NCI-H82 treated with DMSO at 0.1 percent for 48 hours (cell line): ENCODE measurements around the gene MPHOSPH10.
A peak's percentile ranks its signal among the peaks of the same experiment; 100 is the strongest.
"Not testable (repeated sequence)": the region's sequence is repeated elsewhere in the genome, so short reads cannot be mapped to it uniquely, and the experiment has no call there.

Experiments used
- DNase-seq: peaks from one replicate; lab custom pipeline; 2025; ENCODE audit not compliant: unreplicated experiment; lab: John Stamatoyannopoulos, UW

Gene MPHOSPH10

GRCh38 chr2:71130152-71130904 lies at the start of gene MPHOSPH10, which contains the start of gene MCEE:
Gene MPHOSPH10, plus strand, starts transcription at chr2:71130634. Its CDS starts 32 bp downstream, at chr2:71130666.
Gene MCEE, minus strand, starts transcription at chr2:71130229. Its CDS starts 10 bp downstream, at chr2:71130219.
- DNase-seq: peak; percentile 79

GRCh38 chr2:71082402-71083252 lies 47.8 kb upstream of the MPHOSPH10 start:
- no peak for DNase-seq

- not testable (repeated sequence) for DNase-seq
Measured at GRCh38 chr2:71083297-71083696, 47.1 kb upstream of the MPHOSPH10 start.

- DNase-seq: not testable (repeated sequence)
Measured at GRCh38 chr2:71083752-71084312, 46.6 kb upstream of the MPHOSPH10 start.

GRCh38 chr2:71085325-71086003 lies 45.0 kb upstream of the MPHOSPH10 start:
- DNase-seq: peak; percentile 60

GRCh38 chr2:71089475-71089874 lies 41.0 kb upstream of the MPHOSPH10 start:
- not testable (repeated sequence) for DNase-seq

GRCh38 chr2:71091808-71092207 lies 38.6 kb upstream of the MPHOSPH10 start:
- DNase-seq: not testable (repeated sequence)

GRCh38 chr2:71092491-71093260 lies 37.8 kb upstream of the MPHOSPH10 start:
- DNase-seq: not testable (repeated sequence)

- DNase-seq: peak; percentile 60
Measured at GRCh38 chr2:71100195-71100964, 30.1 kb upstream of the MPHOSPH10 start.

- DNase-seq: no peak
Measured at GRCh38 chr2:71101656-71102055, 28.8 kb upstream of the MPHOSPH10 start.

- no peak for DNase-seq
Measured at GRCh38 chr2:71102981-71103681, 27.3 kb upstream of the MPHOSPH10 start.

GRCh38 chr2:71103809-71104208 lies 26.6 kb upstream of the MPHOSPH10 start:
- no peak for DNase-seq

- not testable (repeated sequence) for DNase-seq
Measured at GRCh38 chr2:71106463-71106862, 24.0 kb upstream of the MPHOSPH10 start.

GRCh38 chr2:71108091-71108490 lies 22.3 kb upstream of the MPHOSPH10 start:
- no peak for DNase-seq

GRCh38 chr2:71113843-71114242 lies 16.6 kb upstream of the MPHOSPH10 start:
- DNase-seq: no peak

- no peak for DNase-seq
Measured at GRCh38 chr2:71117063-71117462, 13.4 kb upstream of the MPHOSPH10 start.

GRCh38 chr2:71120195-71120594 lies 10.2 kb upstream of the MPHOSPH10 start:
- no peak for DNase-seq

- DNase-seq: no peak
Measured at GRCh38 chr2:71121479-71121878, 9.0 kb upstream of the MPHOSPH10 start.
